Fibroblast of pulmonary artery (primary cell): ENCODE data around the gene MS4A8.

Source experiments
- DNase-seq: peaks from one replicate; pipeline ENCODE4 v3.0.0-alpha.2; 2010; ENCODE audit warnings: low read depth
- H3K4me3 ChIP-seq: replicated peaks from 2 replicates; pipeline ENCODE4 v1.5.1; 2011; ENCODE audit warnings: low read depth, mild to moderate bottlenecking, control low read depth, low read length, moderate library complexity
- TF ChIP-seq, protein P1 (sequence below): IDR thresholded peaks from 2 replicates; pipeline ENCODE4 v1.5.1; 2011; ENCODE audit warnings: mild to moderate bottlenecking, control low read depth, low read length, inconsistent platforms; ENCODE audit errors: missing control alignments

Gene MS4A8

DNA sequence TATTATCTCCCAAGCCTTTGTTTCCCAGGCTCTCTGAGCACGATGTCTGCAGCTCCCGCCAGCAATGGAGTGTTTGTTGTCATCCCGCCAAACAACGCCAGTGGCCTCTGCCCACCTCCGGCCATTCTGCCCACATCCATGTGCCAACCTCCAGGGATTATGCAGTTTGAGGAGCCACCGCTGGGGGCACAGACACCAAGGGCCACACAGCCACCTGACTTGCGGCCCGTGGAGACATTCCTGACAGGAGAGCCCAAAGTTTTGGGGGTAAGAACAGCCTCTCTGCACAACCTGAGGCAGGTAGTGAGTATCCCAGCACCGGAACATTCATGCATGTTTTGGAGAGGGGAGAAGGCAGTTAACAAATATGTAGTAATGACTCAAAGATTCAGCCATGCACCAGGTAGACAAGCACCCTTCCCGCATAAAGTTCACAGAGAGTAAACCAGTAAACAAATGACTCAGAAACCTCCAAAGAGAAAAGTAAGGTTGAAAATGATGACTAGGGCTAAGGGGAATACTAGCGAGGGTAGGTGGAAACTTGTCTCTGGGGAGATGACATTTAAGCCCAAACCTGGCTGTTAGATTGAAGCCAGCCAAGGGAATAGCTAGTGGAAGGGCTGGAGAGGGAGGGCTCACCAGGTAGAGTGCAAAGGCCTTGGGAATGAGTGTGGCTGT lies 64.4 kb downstream of the MS4A8 start:
- TF ChIP-seq, protein P1, sequence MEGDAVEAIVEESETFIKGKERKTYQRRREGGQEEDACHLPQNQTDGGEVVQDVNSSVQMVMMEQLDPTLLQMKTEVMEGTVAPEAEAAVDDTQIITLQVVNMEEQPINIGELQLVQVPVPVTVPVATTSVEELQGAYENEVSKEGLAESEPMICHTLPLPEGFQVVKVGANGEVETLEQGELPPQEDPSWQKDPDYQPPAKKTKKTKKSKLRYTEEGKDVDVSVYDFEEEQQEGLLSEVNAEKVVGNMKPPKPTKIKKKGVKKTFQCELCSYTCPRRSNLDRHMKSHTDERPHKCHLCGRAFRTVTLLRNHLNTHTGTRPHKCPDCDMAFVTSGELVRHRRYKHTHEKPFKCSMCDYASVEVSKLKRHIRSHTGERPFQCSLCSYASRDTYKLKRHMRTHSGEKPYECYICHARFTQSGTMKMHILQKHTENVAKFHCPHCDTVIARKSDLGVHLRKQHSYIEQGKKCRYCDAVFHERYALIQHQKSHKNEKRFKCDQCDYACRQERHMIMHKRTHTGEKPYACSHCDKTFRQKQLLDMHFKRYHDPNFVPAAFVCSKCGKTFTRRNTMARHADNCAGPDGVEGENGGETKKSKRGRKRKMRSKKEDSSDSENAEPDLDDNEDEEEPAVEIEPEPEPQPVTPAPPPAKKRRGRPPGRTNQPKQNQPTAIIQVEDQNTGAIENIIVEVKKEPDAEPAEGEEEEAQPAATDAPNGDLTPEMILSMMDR: no peak

DNA sequence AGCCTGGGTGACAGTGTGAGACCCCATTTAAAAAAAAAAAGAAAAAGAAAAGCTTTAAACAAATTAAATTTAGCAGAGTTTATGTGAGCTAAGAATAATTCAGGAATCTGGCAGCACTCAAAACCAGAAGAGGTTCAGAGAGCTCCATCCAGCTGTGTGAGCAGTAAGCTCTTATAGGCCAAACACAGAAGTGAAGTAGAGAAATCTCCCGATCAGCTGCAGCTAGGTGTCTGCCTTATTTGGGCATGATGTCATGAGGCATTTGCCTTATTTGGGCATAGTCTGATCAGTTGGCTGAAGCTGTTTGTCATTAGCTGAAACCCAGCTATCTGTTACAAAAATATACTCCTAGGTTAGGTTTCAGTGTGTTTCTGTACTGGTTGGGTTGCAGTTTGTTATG lies 65.5 kb downstream of the MS4A8 start:
- no peak overlapping the region for H3K4me3 ChIP-seq
- no peak for DNase-seq
- TF ChIP-seq, protein P1: no peak

More for the DNA sequence above, 64.4 kb downstream of the MS4A8 start:
- H3K4me3 ChIP-seq: no peak overlapping the region
- DNase-seq: no peak

DNA sequence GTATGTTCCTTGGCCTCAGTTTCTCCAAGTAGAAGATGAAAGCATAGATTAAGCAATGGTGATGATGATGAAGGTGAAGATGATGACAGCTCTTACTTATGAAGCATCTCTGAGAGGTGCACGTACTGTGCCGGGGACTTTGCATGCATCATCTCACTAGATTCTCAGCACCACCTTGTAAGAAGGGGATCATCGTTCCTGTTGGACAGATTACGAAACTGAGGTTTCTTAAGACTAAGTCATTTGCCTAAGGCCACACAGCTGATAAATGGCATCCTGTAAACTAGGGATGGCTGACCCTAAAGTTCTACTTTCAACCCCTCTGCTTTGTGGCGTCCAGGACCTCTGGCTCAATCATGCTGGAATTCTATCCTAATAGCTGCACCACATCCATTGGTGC lies 65.9 kb downstream of the MS4A8 start:
- no peak for DNase-seq
- TF ChIP-seq, protein P1: no peak

More for the DNA sequence above, 65.9 kb downstream of the MS4A8 start:
- no peak overlapping the region for H3K4me3 ChIP-seq
